IMR-90 (cell line): ENCODE measurements around the gene DAB1. TPM values are rescaled to one million over a fixed set of nuclear protein-coding genes. Genes with fewer than 3 reads are reported as not detected.

Experiments used
- ATAC-seq: fragments of 200-7000 bp; cut with Tn5 transposase; 2 replicates; pipeline ENCODE4 v1.9.1; 2020; ENCODE audit warnings: low read depth, mild to moderate bottlenecking, moderate library complexity
- BruUV-seq: library from RNA; stranded (reverse); fragments of 400-500 nt; replicated peaks from 2 replicates; lab custom pipeline; 2021; lab: Mats Ljungman, UMichigan
- CTCF ChIA-PET: fragments of 300-600 bp; formaldehyde crosslinking; extraction: SDS; loops from one replicate; lab custom pipeline; 2021; ENCODE audit warnings: antibody characterized with exemption; lab: Yijun Ruan, JAX
- POLR2A ChIA-PET: fragments of 300-600 bp; sonication (Branson Sonifier 250); formaldehyde crosslinking; loops from one replicate; lab custom pipeline; 2022; ENCODE audit warnings: antibody characterized with exemption; ENCODE audit not compliant: unreplicated experiment; lab: Charles Lee
- DNase-seq: peaks from one replicate; pipeline ENCODE4 v3.0.0; 2013
- H2AFZ ChIP-seq: replicated peaks from 2 replicates; pipeline ENCODE3; 2013; ENCODE audit warnings: low read length, mild to moderate bottlenecking; ENCODE audit not compliant: poor library complexity
- H2AK5ac ChIP-seq: 2 replicates; pipeline ENCODE4 v1.6.1; 2013; ENCODE audit warnings: low read depth, low read length, inconsistent platforms
- H2AK9ac ChIP-seq: replicated peaks from 2 replicates; pipeline ENCODE3; 2013; ENCODE audit warnings: mild to moderate bottlenecking, low read depth, low read length, moderate library complexity; ENCODE audit not compliant: poor library complexity
- H2BK120ac ChIP-seq: 2 replicates; pipeline ENCODE4 v1.6.1; 2013; ENCODE audit warnings: low read depth, low read length, inconsistent platforms
- H2BK15ac ChIP-seq: 3 replicates; pipeline ENCODE4 v1.6.1; 2013; ENCODE audit warnings: low read depth, low read length, inconsistent platforms
- H2BK20ac ChIP-seq: 2 replicates; pipeline ENCODE4 v1.6.1; 2013; ENCODE audit warnings: low read depth, mild to moderate bottlenecking, inconsistent platforms, low read length, moderate library complexity
- H2BK5ac ChIP-seq: 2 replicates; pipeline ENCODE4 v1.6.1; 2013; ENCODE audit warnings: mild to moderate bottlenecking, low read depth, low read length, inconsistent platforms; ENCODE audit not compliant: poor library complexity, severe bottlenecking
- H3K14ac ChIP-seq: replicated peaks from 2 replicates; pipeline ENCODE4 v1.6.1; 2013; ENCODE audit warnings: low read depth, low read length, inconsistent platforms
- H3K18ac ChIP-seq: 2 replicates; pipeline ENCODE4 v1.6.1; 2013; ENCODE audit warnings: low read depth, low read length, control low read depth
- H3K23ac ChIP-seq: 2 replicates; pipeline ENCODE4 v1.6.1; 2013; ENCODE audit warnings: low read depth, low read length, inconsistent platforms
- H3K27ac ChIP-seq: 2 replicates; pipeline ENCODE4 v1.5.1; 2013; ENCODE audit warnings: mild to moderate bottlenecking, control low read depth, low read length; ENCODE audit not compliant: insufficient read depth
- H3K27me3 ChIP-seq: 2 replicates; pipeline ENCODE4 v1.6.1; 2013; ENCODE audit warnings: low read length; ENCODE audit not compliant: control insufficient read depth, insufficient read depth
- H3K36me3 ChIP-seq: 2 replicates; pipeline ENCODE4 v1.6.1; 2013; ENCODE audit warnings: low read length, mixed read lengths; ENCODE audit not compliant: control insufficient read depth, insufficient read depth
- H3K4ac ChIP-seq: 2 replicates; pipeline ENCODE4 v1.6.1; 2013; ENCODE audit warnings: low read depth, low read length, inconsistent platforms
- H3K4me1 ChIP-seq: 2 replicates; pipeline ENCODE4 v1.6.1; 2013; ENCODE audit warnings: low read length, mixed read lengths; ENCODE audit not compliant: control insufficient read depth, insufficient read depth
- H3K4me2 ChIP-seq: 2 replicates; pipeline ENCODE4 v1.6.1; 2013; ENCODE audit warnings: low read depth, mild to moderate bottlenecking, control low read depth, low read length, moderate library complexity
- H3K4me3 ChIP-seq: 2 replicates; pipeline ENCODE4 v1.5.1; 2013; ENCODE audit warnings: low read depth, mild to moderate bottlenecking, control low read depth, low read length, moderate library complexity; ENCODE audit not compliant: insufficient read depth
- H3K56ac ChIP-seq: 2 replicates; pipeline ENCODE4 v1.6.1; 2013; ENCODE audit warnings: low read length, inconsistent platforms; ENCODE audit not compliant: insufficient read depth; ENCODE audit errors: extremely low read depth
- H3K79me1 ChIP-seq, 2 experiments: 2 replicates each; pipeline ENCODE4 v1.6.1; 2013; ENCODE audit warnings: low read length in 2 of 2, inconsistent platforms in 1 of 2, low read depth in 1 of 2
- H3K9ac ChIP-seq: 2 replicates; pipeline ENCODE4 v1.6.1; 2013; ENCODE audit warnings: low read depth, low read length, control low read depth
- H3K9me1 ChIP-seq: 2 replicates; pipeline ENCODE4 v1.6.1; 2013; ENCODE audit warnings: low read length, inconsistent platforms; ENCODE audit not compliant: insufficient read depth
- H3K9me3 ChIP-seq: 2 replicates; pipeline ENCODE4 v1.6.1; 2013; ENCODE audit warnings: low read length; ENCODE audit not compliant: control insufficient read depth, insufficient read depth
- H4K20me1 ChIP-seq: 2 replicates; pipeline ENCODE4 v1.6.1; 2013; ENCODE audit warnings: low read length, inconsistent platforms; ENCODE audit not compliant: insufficient read depth
- H4K5ac ChIP-seq: 2 replicates; pipeline ENCODE4 v1.6.1; 2013; ENCODE audit warnings: mild to moderate bottlenecking, low read depth, low read length, control low read depth
- H4K8ac ChIP-seq, 2 experiments: 2 replicates each; pipeline ENCODE4 v1.6.1; 2013; ENCODE audit warnings: low read depth in 2 of 2, low read length in 2 of 2, control low read depth in 1 of 2, inconsistent platforms in 1 of 2
- H4K91ac ChIP-seq: 2 replicates; pipeline ENCODE4 v1.6.1; 2013; ENCODE audit warnings: low read depth, low read length, inconsistent platforms; ENCODE audit not compliant: insufficient read depth
- CTCF ChIP-seq: conservative IDR thresholded peaks from 2 replicates; pipeline ENCODE4 v1.5.1; 2012; ENCODE audit warnings: mild to moderate bottlenecking, low read depth, low read length, improper control_type of control experiment
- FOS ChIP-seq: fragments of 150-350 bp; IDR thresholded peaks from 2 replicates; pipeline ENCODE4 v1.6.1; 2016; ENCODE audit warnings: low read depth, low read length
- MAFK ChIP-seq: IDR thresholded peaks from 2 replicates; pipeline ENCODE4 v1.6.1; 2012; ENCODE audit warnings: low read depth, low read length, improper control_type of control experiment
- NFE2L2 ChIP-seq: fragments of 150-350 bp; IDR thresholded peaks from 2 replicates; pipeline ENCODE4 v1.6.1; 2016; ENCODE audit warnings: low read depth, mild to moderate bottlenecking, low read length
- RAD21 ChIP-seq: IDR thresholded peaks from 2 replicates; pipeline ENCODE4 v1.6.1; 2012; ENCODE audit warnings: low read length, improper control_type of control experiment
- WGBS, 2 experiments: methylation state at CpG; one replicate each; pipeline versions ENCODE4 v1.1.5 to v1.1.7; 2013; ENCODE audit warnings: missing lambda C conversion rate in 2 of 2; ENCODE audit not compliant: insufficient read length in 1 of 2; ENCODE audit errors: extremely low coverage in 2 of 2; 5-methylcytosine and 5-hydroxymethylcytosine counted together
- dilution Hi-C: fragments of 300-500 bp; cut with HindIII; formaldehyde crosslinking; loops from one replicate; pipeline ENCODE4 v1.14.3; 2018; ENCODE audit warnings: low sequenced_read_pairs; ENCODE audit not compliant: unreplicated experiment
- in situ Hi-C: fragments of 300-500 bp; cut with MboI; formaldehyde crosslinking; loops from 3 replicates; pipeline ENCODE4 v1.14.3; 2019; ENCODE audit warnings: low sequenced_read_pairs, inconsistent platforms, mixed read lengths
- intact Hi-C: fragments of 100-400 bp; cut with micrococcal nuclease; formaldehyde crosslinking; loops from 2 replicates; pipeline ENCODE4 v1.10.0; 2022
- polyA plus RNA-seq, 3 experiments: library from polyadenylated mRNA; depleted of rRNA; stranded (reverse); fragments of >200 nt; gene quantifications; 2 replicates each; pipeline ENCODE4 v1.2.3, GENCODE V29; 2012; ENCODE audit warnings: low replicate concordance in 1 of 3
- total RNA-seq: library from RNA; depleted of rRNA; stranded (reverse); fragments of >200 nt; gene quantifications from 2 replicates; pipeline ENCODE4 v1.2.3, GENCODE V29; 2012

Gene DAB1
- total and polyA plus RNA-seq, 2 of the 4 experiments (the other 2 are of a cell fraction) = 0.18 to 0.41 TPM

GRCh38 chr1:57461405-57461804, 37.5 kb upstream of the DAB1 start:
- Histone ChIP-seq H3K4me3 (no peak overlapping the region), H3K79me1 (no peaks in the 10 kb centered on the region), H3K4me2 (no peak overlapping the region), H3K9ac (no peak overlapping the region), H4K5ac (no peak overlapping the region), H2AK9ac (no peak overlapping the region), H3K14ac (no peak overlapping the region), H3K23ac (no peak overlapping the region; the same call in 1 of the 2 replicates), H2BK20ac (no peak overlapping the region), H2BK120ac (0 out of 2 replicates have a peak overlapping the region, but pooled peaks have one; percentile 13), H4K20me1 (no peaks in the 10 kb centered on the region), H2BK15ac (no peak overlapping the region), H4K91ac (no peak overlapping the region), H3K56ac (no peak overlapping the region), H2AK5ac (no peak overlapping the region), H3K9me3 (no peaks in the 10 kb centered on the region), H3K27me3 (no peaks in the 10 kb centered on the region), H3K4ac (no peak overlapping the region), H3K36me3 (no peaks in the 10 kb centered on the region), H2AFZ (peak overlapping the region; percentile 58), H2BK5ac (no peak overlapping the region), H3K27ac (no peak overlapping the region), H3K9me1 (no peaks in the 10 kb centered on the region; the same call in 1 of the 2 replicates), H3K4me1 (no peaks in the 10 kb centered on the region), H3K18ac (no peak overlapping the region), H4K8ac (no peak overlapping the region)
- dilution Hi-C loops = no loop called here
- in situ Hi-C loops = no loop called here
- no peak for TF ChIP-seq RAD21
- no peak for TF ChIP-seq NFE2L2
- TF ChIP-seq MAFK = no peak
- no peak for TF ChIP-seq CTCF
- TF ChIP-seq FOS = no peak
- ChIA-PET CTCF (interaction anchor here (0.6 kb wide), 1 partner anchor 59 kb away, joined by 3 read pairs; no protein-coding TSS in a partner anchor), POLR2A (no interaction called here)
- BruUV-seq = no TSS peak
- intact Hi-C loops = no loop called here
- DNase-seq (no peak), ATAC-seq (no peak)
- WGBS, 2 experiments = 83% methylated on average over 1 of the region's 2 CpGs; no CpG with 5 or more reads in 1 of the 2 experiments
